LNCAP (cell line): ENCODE data around the gene INPP5A.

ENCODE experiments used
- TF ChIP-seq, protein P1 (sequence below): fragments of 450-650 bp; IDR thresholded peaks from 2 replicates; pipeline ENCODE4 v1.5.1; 2017; ENCODE audit warnings: mild to moderate bottlenecking

INPP5A gene

DNA sequence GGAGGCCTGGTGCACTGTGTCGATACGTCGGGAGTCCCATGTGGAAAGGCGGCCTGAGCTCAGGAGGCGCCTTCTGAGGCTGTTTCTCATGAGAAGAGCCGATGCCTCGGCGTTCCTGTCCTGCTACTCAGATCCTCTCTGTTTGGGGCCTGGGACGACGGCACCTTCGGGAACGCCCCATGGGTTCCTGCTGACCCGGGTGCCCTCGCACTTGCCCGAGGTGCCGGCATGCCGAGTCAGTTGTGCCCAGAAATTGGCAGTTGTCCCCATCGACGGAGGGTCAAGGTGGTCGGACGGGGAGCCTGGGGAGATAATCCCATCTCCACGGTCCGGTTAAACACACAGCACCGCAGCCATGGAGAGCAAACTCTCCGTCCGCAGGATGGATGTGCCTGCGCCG lies 215.4 kb downstream of the INPP5A start:
- TF ChIP-seq, protein P1, sequence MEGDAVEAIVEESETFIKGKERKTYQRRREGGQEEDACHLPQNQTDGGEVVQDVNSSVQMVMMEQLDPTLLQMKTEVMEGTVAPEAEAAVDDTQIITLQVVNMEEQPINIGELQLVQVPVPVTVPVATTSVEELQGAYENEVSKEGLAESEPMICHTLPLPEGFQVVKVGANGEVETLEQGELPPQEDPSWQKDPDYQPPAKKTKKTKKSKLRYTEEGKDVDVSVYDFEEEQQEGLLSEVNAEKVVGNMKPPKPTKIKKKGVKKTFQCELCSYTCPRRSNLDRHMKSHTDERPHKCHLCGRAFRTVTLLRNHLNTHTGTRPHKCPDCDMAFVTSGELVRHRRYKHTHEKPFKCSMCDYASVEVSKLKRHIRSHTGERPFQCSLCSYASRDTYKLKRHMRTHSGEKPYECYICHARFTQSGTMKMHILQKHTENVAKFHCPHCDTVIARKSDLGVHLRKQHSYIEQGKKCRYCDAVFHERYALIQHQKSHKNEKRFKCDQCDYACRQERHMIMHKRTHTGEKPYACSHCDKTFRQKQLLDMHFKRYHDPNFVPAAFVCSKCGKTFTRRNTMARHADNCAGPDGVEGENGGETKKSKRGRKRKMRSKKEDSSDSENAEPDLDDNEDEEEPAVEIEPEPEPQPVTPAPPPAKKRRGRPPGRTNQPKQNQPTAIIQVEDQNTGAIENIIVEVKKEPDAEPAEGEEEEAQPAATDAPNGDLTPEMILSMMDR: no peak

DNA sequence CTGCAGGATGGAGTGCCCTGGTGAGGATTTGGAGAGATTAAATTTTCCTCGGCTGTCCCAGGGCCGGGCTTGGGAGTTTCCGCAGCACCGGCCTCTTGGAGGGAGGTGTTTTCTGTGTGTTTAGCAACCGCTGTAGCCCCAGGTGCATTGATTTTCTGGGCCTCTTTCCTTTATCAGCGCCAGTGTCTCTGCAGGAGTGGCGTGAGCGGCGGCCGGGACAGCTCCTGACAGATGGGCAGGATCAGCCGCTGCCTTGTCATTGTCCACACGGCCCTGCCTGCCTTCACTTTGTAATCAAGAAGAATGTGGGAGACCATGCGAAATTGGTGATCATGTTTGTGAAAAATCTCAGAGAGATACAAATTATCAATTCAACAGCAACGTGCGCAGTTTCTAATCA lies 216.0 kb downstream of the INPP5A start:
- TF ChIP-seq, protein P1: no peak

DNA sequence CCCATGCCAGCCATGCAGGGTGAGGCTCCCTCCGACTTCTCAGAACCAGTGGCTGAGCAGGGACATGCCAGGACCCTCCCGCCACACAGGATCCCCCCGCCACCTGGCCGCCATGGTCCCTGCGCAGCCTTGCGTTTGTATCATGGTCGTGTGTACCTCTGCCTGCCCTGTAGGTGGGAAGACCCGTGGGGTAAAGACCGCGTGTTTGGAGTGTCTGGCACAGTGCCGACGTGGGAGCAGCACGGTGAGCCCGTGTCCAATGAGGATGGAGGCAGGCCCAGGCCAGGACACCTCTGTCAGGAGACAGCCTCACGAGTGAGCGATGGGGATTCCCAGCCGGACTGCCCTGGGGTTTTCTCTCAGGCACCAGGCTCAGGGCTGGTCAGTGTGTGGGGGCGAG lies 216.5 kb downstream of the INPP5A start:
- TF ChIP-seq, protein P1: no peak

DNA sequence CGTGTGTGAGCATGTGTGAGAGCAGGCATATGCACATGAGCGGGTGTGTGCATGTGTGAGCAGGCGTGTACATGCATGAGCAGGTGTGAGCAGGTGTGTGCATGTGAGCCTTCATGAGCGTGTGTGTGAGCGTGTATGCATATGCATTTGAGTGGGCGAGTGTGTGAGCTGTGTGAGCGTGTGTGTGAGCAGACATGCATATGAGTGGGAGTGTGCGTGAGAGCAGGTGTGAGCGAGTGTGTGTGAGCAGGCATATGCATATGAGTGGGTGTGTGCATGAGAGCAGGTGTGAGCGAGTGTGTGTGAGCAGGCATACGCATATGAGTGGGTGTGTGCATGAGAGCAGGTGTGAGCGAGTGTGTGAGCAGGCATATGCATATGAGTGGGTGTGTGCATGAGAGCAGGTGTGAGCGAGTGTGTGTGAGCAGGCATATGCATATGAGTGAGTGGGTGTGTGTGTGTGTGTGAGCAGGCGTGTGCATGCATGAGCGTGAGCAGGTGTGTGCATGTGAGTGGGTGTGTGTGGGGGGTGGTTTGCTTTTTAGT lies 217.7 kb downstream of the INPP5A start:
- TF ChIP-seq, protein P1: no peak

DNA sequence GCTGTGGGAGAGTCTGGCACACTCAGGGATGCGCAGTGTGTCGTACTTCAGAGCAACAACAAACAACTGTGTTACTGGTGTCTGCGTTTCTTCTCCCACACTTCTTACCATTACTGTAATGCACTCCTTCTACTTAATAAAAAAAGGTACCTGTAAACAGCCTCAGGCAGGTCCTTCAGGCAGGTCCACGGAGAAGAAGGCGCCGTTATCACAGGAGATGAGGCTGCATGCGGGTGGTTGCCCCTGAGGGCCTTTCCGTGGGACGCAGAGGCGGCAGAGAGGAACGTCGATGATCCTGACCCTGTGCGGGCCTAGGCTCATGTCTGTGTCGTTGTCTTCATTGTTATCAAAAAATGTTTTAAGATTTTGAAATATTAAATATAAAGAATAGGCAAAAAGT lies 219.0 kb downstream of the INPP5A start:
- TF ChIP-seq, protein P1: no peak

DNA sequence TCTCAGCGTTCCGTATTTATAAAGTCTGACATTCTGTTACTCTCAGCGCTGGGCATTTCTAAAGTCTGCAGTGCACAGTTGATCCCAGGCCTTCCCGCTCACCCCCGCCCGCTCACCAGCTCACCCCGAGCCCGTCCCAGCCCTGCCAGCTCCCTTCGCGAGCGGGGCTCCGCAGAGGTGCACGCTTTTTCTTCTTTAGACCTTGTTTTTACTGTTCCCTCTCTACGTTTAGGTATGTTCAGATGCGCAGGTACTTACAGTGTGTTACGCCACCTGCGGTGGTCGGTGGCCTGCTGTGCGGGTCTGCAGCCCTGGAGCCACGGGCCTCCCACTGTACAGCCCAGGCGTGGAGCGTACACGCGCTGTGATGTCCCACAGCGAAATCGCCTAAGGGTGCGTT lies 219.6 kb downstream of the INPP5A start:
- TF ChIP-seq, protein P1: no peak

DNA sequence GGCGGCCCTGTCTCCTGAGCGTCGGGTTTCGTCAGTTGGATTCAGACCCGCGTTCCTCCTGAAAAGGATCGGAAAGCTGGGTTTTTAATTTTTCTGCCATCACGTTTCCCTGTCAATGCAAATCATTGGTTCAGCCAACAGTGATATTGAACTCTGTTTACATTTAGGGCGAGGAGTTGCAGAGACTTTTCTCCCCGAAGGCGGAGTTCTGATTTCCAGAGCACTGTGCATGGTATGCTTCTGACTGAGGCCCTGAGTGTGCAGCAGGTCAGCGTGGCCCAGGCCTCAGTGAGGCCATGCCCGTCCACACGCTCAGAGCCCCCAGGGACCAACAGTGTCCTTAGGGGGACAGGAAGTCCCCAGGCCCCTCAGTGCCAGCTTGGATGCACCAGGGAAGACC lies 221.3 kb downstream of the INPP5A start:
- TF ChIP-seq, protein P1: no peak
